Spleen (tissue), 7 donors: ENCODE data around the gene CHD3.

Experiments
- POLR2AphosphoS5 ChIP-seq, 3 donors: sonication (generic); formaldehyde crosslinking; IDR thresholded peaks; one replicate each; pipeline ENCODE4 v1.5.1; 2017; ENCODE audit warnings: antibody characterized with exemption in 3 of 3
- TF ChIP-seq, protein P1 (sequence below), 11 experiments: fragments of 200-600 bp in 7 of 11; fragments of 450-650 bp in 4 of 11; sonication (generic) in 4 of 11; IDR thresholded peaks in 8 of 11; conservative IDR thresholded peaks in 3 of 11; 1 replicate in 7 of 11; 2 replicates in 4 of 11; pipeline versions ENCODE4 v1.4.0 to v1.8.0; 2016 to 2021; ENCODE audit warnings: antibody characterized with exemption in 11 of 11, inconsistent platforms in 4 of 11, mild to moderate bottlenecking in 1 of 11
- donor health status: DM: no; HTN: no; CAD: no; lungs with moderate emphysema.
- donor health status: DM: no; HTN: no; CAD: no.
- donor health status: DM: no; HTN: no; CAD: no.

DNA sequence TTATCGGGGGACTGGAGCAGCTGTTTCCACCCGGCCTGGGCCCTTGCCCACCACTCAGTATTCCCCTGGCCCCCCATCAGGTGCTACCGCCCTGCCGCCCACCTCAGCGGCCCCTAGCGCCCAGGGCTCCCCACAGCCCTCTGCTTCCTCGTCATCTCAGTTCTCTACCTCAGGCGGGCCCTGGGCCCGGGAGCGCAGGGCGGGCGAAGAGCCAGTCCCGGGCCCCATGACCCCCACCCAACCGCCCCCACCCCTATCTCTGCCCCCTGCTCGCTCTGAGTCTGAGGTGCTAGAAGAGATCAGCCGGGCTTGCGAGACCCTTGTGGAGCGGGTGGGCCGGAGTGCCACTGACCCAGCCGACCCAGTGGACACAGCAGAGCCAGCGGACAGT, 39.9 kb upstream of the CHD3 start:
- TF ChIP-seq, protein P1, sequence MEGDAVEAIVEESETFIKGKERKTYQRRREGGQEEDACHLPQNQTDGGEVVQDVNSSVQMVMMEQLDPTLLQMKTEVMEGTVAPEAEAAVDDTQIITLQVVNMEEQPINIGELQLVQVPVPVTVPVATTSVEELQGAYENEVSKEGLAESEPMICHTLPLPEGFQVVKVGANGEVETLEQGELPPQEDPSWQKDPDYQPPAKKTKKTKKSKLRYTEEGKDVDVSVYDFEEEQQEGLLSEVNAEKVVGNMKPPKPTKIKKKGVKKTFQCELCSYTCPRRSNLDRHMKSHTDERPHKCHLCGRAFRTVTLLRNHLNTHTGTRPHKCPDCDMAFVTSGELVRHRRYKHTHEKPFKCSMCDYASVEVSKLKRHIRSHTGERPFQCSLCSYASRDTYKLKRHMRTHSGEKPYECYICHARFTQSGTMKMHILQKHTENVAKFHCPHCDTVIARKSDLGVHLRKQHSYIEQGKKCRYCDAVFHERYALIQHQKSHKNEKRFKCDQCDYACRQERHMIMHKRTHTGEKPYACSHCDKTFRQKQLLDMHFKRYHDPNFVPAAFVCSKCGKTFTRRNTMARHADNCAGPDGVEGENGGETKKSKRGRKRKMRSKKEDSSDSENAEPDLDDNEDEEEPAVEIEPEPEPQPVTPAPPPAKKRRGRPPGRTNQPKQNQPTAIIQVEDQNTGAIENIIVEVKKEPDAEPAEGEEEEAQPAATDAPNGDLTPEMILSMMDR (IDR thresholded peaks at IDR 0.05 in 8 of 11, conservative IDR thresholded peaks at IDR 0.05 in 3 of 11), result no peak
- TF ChIP-seq POLR2AphosphoS5 (IDR thresholded peaks at IDR 0.05), result no peak
